HG03175 (cell line): ENCODE data around the gene TCIRG1.
A peak's percentile ranks its signal among the peaks of the same experiment; 100 is the strongest.
"Not testable (repeated sequence)": the region's sequence is repeated elsewhere in the genome, so short reads cannot be mapped to it uniquely, and the experiment has no call there.

Experiments used
- ATAC-seq: cut with Tn5 transposase; IDR thresholded peaks from one replicate; pipeline ENCODE4 v1.9.1; 2021; ENCODE audit warnings: mild to moderate bottlenecking, moderate library complexity; ENCODE audit not compliant: unreplicated experiment

The TCIRG1 gene

DNA sequence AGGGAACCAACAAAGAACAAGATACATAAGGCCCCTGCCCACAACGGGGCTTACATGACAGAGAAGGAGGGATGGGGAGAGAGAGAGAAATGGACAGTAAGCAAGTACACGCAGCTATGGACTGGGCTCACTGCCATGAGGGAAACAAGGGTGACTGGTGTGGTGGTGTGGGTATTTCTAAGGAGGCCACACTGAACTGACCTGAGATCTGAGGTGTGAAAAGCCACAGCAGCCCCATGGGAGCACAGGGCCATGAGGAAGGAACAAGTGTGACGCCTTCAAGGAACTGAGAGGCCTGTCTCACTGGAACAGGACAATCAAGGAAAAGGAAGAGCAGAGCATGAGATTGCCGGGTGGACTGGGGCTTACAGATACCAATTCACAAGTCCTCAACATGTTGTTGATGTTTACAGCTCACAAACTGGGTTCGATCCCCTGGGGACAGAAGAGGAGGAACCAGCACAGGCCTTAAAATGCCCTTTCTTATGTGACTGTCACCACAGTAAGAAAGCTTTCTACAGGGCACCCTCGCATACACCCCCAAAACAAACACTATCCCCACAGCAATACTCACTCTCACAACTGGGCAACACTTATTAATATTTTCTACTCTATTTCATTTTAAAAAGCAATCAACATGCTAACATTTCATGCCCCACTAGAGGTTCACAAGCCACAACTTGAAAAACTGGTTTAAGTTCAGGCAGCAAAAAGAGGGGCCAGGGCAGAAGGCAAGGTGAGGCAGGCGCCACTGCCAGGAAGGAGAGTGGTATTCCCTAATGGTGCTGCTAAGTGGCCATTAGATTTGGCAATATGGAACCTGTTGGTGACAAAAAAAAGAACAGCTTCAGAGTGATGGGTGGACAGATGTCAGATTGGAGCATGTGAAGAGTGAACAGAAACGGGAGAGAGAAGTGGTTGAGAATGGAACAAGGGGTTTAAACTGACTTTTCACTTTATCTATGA, 39.1 kb downstream of the TCIRG1 start:
- peak; percentile 77 for ATAC-seq

DNA sequence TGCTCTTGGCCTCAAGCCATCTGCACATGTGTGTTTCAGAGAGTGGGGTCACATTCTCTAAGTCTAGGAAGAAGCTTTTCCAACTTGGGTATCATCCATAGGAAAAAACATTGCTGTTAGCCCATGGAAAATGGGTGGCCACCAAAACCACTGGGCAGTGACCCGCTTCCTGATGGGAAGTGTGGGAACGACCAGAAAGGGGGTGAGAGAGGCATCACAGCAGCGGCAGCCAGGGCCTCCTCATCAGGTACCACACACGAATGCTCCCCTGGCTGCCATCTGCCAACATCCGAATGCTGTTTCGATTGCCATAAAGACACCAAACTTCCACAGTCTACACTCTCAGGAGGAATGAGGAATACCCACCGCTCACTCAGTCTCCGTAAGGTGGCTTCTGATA, 42.0 kb downstream of the TCIRG1 start:
- no peak for ATAC-seq

DNA sequence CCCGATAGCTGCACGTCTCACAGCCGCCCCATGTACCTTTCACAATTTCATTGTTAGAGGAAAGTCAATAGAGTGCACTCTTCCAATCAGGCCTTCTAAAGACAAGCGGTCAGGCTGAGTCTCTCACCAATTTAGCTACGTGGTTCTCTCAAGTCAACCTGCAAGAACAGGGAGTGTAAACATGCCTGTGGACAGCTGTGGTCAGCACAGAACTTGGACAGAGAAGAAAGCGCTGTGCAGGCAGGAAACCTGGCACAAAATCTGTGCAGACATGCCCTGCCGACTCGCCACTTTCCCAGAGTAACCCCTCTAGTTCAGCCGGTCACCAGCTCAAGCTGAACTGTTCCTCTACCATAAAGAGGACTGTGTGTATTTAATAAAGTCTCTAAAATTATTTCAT, 42.9 kb downstream of the TCIRG1 start:
- ATAC-seq = no peak

DNA sequence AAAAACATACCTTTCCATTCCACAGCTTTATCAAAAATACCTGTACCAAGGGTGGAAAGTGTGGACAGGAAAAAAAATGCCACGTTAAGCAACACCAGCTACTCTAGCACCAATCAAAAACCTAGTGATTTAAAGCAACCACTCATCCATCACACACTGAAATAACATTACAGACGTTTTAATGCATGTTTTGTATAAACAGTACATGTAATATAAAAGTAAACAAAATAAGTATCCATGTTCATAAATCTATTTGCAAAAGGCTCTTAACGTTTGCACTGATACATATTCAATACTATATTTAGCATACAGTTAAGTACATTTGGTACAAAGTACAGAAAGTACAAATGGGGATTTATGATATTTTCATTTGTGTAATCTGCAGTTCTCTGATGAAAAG, 43.7 kb downstream of the TCIRG1 start:
- no peak for ATAC-seq

DNA sequence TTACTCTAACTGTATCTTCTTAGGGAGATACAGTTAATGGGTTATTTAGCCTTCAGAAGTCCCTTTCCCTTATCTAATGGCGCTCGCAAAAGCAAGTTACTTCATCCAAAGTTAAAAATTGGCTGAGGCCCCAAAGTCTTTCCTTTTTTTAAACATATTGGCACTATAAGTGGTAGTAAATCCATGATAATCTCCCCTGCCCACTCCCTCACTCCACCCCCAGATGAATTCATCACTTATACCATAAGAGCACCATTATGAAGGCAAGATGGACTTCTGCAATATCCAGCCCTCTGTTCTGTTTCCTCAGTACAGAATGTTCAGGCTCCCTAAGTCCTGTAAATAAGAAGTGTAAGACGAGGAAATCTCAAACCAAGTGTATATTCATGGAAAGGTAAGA, 44.7 kb downstream of the TCIRG1 start:
- no peak for ATAC-seq

DNA sequence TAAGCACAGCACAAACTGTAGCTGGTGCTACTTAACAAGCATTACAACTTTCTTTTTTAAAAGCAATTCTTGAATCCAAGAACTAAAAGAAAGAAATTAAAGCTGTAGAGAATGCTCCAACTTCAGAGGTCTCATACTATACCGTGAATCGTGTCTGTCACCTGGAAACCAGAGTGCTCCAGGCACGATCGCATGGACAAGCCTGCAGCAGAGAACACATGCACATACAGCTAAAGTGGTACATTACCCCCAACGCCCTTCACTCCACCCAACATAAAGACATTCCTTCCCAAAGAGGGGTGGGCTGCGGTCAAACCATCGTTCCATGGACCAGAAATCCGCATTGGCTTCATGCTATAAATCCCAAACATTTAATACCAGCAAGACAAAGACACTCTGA, 50.9 kb downstream of the TCIRG1 start:
- no peak for ATAC-seq

DNA sequence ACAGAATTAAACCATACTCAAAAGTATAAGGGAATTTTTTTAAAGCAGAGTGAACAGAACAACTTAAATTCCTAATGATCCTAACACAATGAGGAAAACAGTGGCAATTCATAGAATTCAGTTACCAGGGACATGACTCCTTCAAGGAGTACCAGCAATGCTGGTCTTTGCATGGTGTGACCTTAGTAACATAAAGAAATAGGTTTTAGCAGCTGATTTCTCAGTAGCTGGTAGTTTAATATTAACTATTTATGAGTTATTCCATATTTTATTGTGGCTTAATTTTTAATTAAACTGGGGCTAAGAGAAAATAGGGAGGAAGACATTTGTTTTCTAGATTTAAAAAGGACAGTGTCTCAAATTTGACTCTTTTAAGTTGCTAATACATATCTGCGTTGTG, 51.5 kb downstream of the TCIRG1 start:
- ATAC-seq = no peak

DNA sequence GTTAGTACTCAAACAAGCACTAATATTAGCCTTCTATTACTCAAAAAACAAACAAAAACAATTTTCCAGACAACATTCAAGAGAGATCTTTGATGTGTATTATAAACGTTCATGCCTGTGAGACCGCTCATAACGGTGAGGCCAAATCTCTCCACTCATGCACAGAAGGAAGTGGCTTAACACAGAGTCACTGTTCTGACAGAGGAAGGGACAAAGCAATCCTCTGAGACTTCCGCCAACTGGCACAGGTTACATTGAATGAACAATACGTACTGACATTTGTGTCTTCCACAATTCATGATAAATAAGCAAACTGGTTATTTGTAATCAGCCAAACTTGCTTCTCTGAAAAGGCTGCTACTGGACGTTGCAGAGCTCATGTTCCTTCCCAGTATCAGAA, 51.9 kb downstream of the TCIRG1 start:
- no peak for ATAC-seq

DNA sequence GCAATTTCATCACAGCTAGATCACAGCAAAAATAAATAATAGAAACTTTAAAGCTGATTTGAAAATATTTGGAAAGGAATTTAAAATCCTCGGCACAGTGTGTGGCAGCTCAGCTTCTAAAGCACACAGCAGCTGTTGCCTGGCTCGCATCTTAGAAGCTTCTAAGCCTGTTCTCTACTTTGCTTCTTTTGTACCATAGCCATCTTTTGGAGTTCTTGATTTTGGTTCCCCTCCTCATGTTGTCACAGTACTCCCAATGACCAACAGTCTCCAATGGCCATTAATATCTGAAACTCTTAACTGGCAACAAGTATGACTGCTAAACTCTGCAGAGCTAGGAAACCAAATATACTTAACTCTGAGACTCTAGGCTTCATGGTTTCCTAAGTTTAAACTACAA, 53.6 kb downstream of the TCIRG1 start:
- ATAC-seq = no peak

DNA sequence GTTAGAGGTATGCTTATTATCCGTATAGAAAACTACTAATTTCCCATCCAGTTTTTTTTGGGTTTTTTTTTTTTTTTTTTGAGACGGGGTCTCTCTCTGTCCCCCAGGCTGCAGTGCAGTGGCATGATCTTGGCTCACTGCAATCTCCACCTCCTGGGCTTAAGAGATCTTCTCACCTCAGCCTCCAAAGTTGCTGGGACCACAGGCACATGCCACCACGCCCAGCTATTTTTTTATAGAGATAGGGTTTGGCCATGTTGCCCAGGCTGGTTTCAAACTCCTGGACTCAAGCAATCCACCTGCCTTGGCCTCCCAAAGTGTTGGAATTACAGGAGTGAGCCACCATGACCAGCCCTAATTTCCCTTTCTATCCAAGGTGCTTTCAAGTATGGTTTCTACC, 54.1 kb downstream of the TCIRG1 start:
- ATAC-seq = not testable (repeated sequence)

DNA sequence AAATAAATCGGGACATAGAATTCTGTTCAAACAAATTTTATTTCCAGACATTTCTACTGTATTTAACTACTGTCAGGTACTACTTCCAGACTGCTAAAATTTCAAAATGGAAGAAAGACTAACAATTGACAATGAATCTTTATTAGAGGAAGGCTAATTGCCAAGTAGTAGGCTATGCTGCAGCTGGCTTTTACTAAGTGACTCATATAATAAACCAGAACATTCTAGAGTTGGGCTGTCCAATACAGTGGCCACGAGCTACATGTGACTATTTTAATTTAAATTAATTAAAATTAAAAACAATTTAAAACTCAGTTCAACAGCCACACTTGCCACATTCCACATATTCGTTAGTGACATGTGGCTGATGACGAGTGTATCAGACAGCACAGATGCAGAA, 54.7 kb downstream of the TCIRG1 start:
- ATAC-seq = no peak

DNA sequence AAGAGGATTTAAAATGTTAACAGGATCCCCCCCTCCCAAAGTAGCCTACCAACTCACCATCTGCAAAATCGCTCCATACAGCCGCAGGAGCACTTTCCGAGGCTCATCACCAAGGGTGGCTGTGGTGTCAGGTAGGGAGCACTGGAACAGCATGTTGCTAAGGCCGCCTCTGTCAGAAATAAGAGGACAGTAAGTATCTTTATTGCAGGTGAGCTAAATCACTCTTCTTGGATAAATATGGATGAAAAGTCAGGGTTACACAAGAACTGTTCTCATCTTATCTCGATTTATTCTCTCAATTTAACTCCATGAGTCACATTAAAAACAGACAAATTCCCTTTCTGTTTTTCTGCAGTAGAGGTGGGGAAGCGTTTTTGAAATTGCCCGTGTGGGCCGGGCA, 58.1 kb downstream of the TCIRG1 start:
- no peak for ATAC-seq

DNA sequence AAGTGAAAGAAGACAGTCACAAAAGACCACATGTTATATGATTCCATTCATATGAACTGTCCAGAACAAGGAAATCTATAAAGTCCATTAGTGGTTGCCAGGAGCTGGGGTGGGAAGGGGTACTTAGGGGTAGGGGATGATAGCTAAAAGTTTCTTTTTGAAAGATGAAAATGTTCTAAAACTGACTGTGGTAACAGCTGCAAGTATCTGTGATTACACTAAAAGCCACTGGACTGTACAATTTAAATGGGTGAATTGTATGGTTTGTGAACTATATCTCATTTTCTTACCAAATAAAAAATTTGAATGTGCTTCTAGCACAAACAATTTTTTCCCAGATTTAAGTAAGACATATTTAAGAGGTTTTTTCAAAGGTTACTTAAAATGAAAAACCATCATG, 60.2 kb downstream of the TCIRG1 start:
- no peak for ATAC-seq

DNA sequence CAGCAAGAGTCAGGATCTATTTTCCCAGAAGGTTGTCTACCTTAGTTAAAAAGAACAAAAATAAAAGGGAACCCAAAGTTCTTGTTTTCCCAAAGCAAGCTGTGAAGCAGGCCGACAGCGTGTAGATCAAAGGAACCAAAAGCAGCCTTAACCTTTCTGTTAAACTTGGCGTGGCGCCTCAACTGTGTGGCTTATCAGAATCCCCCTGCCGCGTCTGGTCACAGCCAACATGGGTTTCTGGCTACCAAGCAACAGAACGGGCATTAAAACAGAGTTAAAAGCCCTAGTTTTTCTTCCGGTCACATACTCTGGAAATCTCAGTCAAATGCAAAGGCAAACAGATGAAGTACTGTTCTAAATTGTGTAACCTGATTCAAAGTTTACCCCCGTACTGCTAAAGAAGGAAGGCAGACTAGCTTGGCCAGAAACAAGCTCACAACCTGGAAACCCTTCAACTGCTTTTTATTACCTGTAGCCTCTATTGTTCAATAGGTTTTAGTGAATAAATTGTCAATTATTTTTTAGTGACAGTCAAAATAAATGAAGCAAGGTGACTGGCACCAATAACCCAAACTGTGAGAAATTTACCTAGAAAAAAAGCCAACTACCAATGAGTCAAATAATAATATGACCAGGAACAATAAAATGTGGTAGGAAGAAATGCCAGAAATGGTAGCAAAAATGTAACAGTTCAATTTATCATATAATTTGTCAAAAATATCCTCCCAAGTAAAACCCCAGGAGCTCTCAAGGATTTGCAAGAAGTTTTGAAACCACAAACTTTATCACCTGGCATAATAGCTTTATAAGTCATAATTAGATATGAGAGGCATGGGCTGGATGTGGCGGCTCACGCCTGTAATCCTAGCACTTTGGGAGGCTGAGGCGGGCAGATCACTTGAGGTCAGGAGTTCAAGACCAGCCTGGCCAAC, 60.9 kb downstream of the TCIRG1 start:
- ATAC-seq = no peak
